Tibial nerve (tissue), 4 donors: ENCODE measurements around the gene NAT10. TPM values are rescaled to one million over a fixed set of nuclear protein-coding genes. Genes with fewer than 3 reads are reported as not detected.

Experiments used
- DNase-seq, 2 donors: peaks; one replicate each; pipeline ENCODE4 v3.0.0-alpha.2; 2019; ENCODE audit warnings: low spot score in 2 of 2
- H3K27ac ChIP-seq, 4 donors: fragments of 200-600 bp; sonication (generic) in 3 of 4; one replicate each; pipeline ENCODE4 v1.5.1; 2017 to 2019; ENCODE audit warnings: mild to moderate bottlenecking in 1 of 4
- H3K27me3 ChIP-seq, 2 donors: fragments of 200-600 bp; sonication (generic) in 1 of 2; one replicate each; pipeline versions ENCODE4 v1.5.1 to v1.6.0; 2017 to 2019
- H3K36me3 ChIP-seq, 3 donors: fragments of 200-600 bp; sonication (generic); one replicate each; pipeline ENCODE4 v1.5.1; 2018 to 2019
- H3K4me1 ChIP-seq, 4 donors: fragments of 200-600 bp; sonication (generic) in 3 of 4; one replicate each; pipeline ENCODE4 v1.5.1; 2017 to 2019
- H3K4me3 ChIP-seq, 4 donors: fragments of 200-600 bp; sonication (generic) in 3 of 4; one replicate each; pipeline ENCODE4 v1.5.1; 2017 to 2019; ENCODE audit warnings: mild to moderate bottlenecking in 1 of 4, moderate library complexity in 1 of 4
- H3K9me3 ChIP-seq, 4 donors: fragments of 200-600 bp; sonication (generic) in 3 of 4; one replicate each; pipeline ENCODE4 v1.5.1; 2017 to 2019
- CTCF ChIP-seq, 5 experiments: fragments of 200-600 bp in 3 of 5; fragments of 450-650 bp in 2 of 5; sonication (generic) in 3 of 5; IDR thresholded peaks; one replicate each; pipeline ENCODE4 v1.5.1; 2016 to 2019; ENCODE audit warnings: antibody characterized with exemption in 5 of 5, mild to moderate bottlenecking in 3 of 5, moderate library complexity in 2 of 5
- EP300 ChIP-seq, 2 donors: sonication (generic); formaldehyde crosslinking; IDR thresholded peaks; one replicate each; pipeline ENCODE4 v1.6.1; 2017; ENCODE audit warnings: antibody characterized with exemption in 2 of 2, mild to moderate bottlenecking in 1 of 2
- POLR2A ChIP-seq, 2 donors: fragments of 450-650 bp; IDR thresholded peaks; one replicate each; pipeline ENCODE4 v1.6.1; 2017; ENCODE audit warnings: antibody characterized with exemption in 2 of 2, mild to moderate bottlenecking in 2 of 2, moderate library complexity in 2 of 2
- WGBS, 2 donors: methylation state at CpG; one replicate each; pipeline ENCODE4 v1.1.5; 2018; 5-methylcytosine and 5-hydroxymethylcytosine counted together
- total RNA-seq, 4 donors: library from RNA; depleted of rRNA; stranded (reverse); fragments of >200 nt; gene quantifications; one replicate each; pipeline ENCODE4 v1.1.0, GENCODE V29; 2016

Gene NAT10
- total RNA-seq, 4 donors from 2014 or later: 34.3 to 41.4 (median 38.7) TPM

GRCh38 chr11:34151166-34151565 lies 45.7 kb downstream of the NAT10 start:
- DNase-seq: no peak
- peaks cover 0 to 99% (median 6%) of the 10 kb centered on the region in 3 donors for H3K36me3 ChIP-seq
- TF ChIP-seq EP300 (IDR thresholded peaks at IDR 0.05) (no peak), POLR2A (IDR thresholded peaks at IDR 0.05) (no peak), CTCF (IDR thresholded peaks at IDR 0.05) (no peak)
- peaks cover 0 to 28% (median 3%) of the 10 kb centered on the region in 4 donors for H3K4me1 ChIP-seq
- no peak overlapping the region for H3K27ac ChIP-seq
- no peaks in the 10 kb centered on the region for H3K27me3 ChIP-seq
- no peak overlapping the region for H3K4me3 ChIP-seq
- WGBS, 2 donors: 89 to 95% methylated on average over 5 of the region's 5 CpGs
- H3K9me3 ChIP-seq: no peaks in the 10 kb centered on the region

GRCh38 chr11:34151916-34152845 lies 46.8 kb downstream of the NAT10 start:
- no peak for DNase-seq
- Histone ChIP-seq H3K4me3 (no peak overlapping the region), H3K27ac (no peak overlapping the region), H3K27me3 (no peaks in the 10 kb centered on the region), H3K4me1 (peaks cover 0 to 28% (median 3%) of the 10 kb centered on the region in 4 donors), H3K9me3 (no peaks in the 10 kb centered on the region), H3K36me3 (peaks cover 0 to 91% (median 5%) of the 10 kb centered on the region in 3 donors)
- WGBS, 2 donors: 84 to 89% methylated on average over 7 to 14 of the region's 18 CpGs
- TF ChIP-seq EP300 (IDR thresholded peaks at IDR 0.05): no peak

GRCh38 chr11:34154059-34154875 lies 48.8 kb downstream of the NAT10 start:
- DNase-seq: no peak
- H3K27me3 ChIP-seq: no peaks in the 10 kb centered on the region
- no peak overlapping the region for H3K4me3 ChIP-seq
- no peak for TF ChIP-seq POLR2A (IDR thresholded peaks at IDR 0.05)
- no peak for TF ChIP-seq EP300 (IDR thresholded peaks at IDR 0.05)
- no peak for TF ChIP-seq CTCF (IDR thresholded peaks at IDR 0.05)
- H3K36me3 ChIP-seq: peaks cover 0 to 89% (median 0%) of the 10 kb centered on the region in 3 donors
- no peaks in the 10 kb centered on the region for H3K9me3 ChIP-seq
- no peak overlapping the region for H3K27ac ChIP-seq
- WGBS, 2 donors: 77 to 88% methylated on average over 10 to 11 of the region's 16 CpGs
- peaks cover 0 to 28% (median 3%) of the 10 kb centered on the region in 4 donors for H3K4me1 ChIP-seq

- Histone ChIP-seq H3K9me3 (no peaks in the 10 kb centered on the region), H3K27me3 (no peaks in the 10 kb centered on the region), H3K36me3 (peaks cover 0 to 89% (median 0%) of the 10 kb centered on the region in 3 donors), H3K4me3 (no peak overlapping the region), H3K4me1 (peaks cover 0 to 24% (median 2%) of the 10 kb centered on the region in 4 donors), H3K27ac (peak overlapping the region in 1 of 4 donors; percentile 37)
- 67 to 80% methylated on average over 11 to 15 of the region's 15 CpGs for WGBS, 2 donors
- TF ChIP-seq POLR2A (IDR thresholded peaks at IDR 0.05): no peak
- TF ChIP-seq CTCF (IDR thresholded peaks at IDR 0.05): no peak
- no peak for TF ChIP-seq EP300 (IDR thresholded peaks at IDR 0.05)
- no peak for DNase-seq
These were observed 49.8 kb downstream of the NAT10 start for GRCh38 chr11:34155057-34155756.

GRCh38 chr11:34155757-34156062 lies 50.3 kb downstream of the NAT10 start:
- no peak overlapping the region for H3K4me3 ChIP-seq
- no peak for DNase-seq
- peaks cover 0 to 19% (median 0%) of the 10 kb centered on the region in 4 donors for H3K4me1 ChIP-seq
- H3K9me3 ChIP-seq: no peaks in the 10 kb centered on the region
- H3K36me3 ChIP-seq: peaks cover 0 to 89% (median 0%) of the 10 kb centered on the region in 3 donors
- H3K27me3 ChIP-seq: no peaks in the 10 kb centered on the region
- no peak for TF ChIP-seq EP300 (IDR thresholded peaks at IDR 0.05)
- no peak for TF ChIP-seq CTCF (IDR thresholded peaks at IDR 0.05)
- TF ChIP-seq POLR2A (IDR thresholded peaks at IDR 0.05): no peak
- H3K27ac ChIP-seq: peak overlapping the region in 1 of 4 donors; percentile 37
- WGBS, 2 donors: 50 to 60% methylated on average over 1 to 2 of the region's 2 CpGs
